GM19328 (cell line): Measurements from ENCODE around the gene IFT27.

ENCODE experiments used
- ATAC-seq: cut with Tn5 transposase; IDR thresholded peaks from one replicate; pipeline ENCODE4 v1.9.1; 2021; ENCODE audit warnings: mild to moderate bottlenecking, moderate library complexity; ENCODE audit not compliant: unreplicated experiment

The IFT27 gene

DNA sequence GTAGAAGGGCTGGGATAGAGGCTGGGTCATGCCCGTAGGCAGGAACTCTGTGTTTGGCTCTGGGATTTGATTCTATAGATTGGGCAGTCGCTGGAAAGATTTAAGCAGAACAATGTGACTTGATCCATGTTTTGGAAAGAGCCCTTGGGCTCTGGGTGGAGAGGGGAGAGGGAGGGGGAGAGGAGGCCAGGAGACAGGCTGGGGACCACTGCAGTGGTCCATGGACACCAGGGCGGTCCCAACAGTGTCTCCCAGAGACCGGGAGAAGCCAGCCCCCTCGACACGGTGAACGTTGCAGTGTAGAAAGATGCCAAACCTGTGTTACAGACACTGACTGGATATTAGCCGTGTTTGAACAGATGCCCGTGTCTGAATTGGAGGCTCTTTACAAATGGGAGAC is 21.5 kb upstream of the IFT27 start:
- no peak for ATAC-seq

DNA sequence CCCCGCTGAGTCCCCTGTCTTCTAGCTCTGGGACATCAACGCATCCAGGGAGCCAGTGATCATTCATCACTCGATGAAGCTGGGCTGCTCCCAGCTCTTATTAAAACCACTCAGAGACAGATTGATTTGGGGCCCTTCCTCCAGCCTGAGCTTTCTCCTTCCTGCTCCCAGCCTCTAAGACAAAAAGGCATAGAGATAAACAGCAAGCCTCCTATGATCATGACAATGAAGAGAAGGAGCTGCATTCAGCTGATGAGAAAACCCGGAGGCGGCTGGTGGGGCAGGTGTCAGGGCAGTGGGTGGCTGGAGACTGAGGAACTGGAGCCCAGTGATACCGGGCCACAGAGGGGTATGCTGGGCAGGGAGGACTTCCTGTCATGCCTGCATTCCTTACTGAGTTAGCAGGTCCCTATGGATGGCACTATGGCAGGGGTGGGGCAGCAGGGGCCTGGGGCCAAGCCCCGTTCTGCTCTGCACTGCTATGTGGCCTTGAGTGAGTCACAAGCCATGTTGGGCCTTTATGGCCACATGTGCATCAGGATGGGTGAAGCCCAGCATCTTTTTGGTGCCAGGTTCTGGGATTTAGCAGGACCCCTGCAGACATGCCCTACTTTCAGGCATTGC is 20.7 kb upstream of the IFT27 start:
- ATAC-seq = no peak

DNA sequence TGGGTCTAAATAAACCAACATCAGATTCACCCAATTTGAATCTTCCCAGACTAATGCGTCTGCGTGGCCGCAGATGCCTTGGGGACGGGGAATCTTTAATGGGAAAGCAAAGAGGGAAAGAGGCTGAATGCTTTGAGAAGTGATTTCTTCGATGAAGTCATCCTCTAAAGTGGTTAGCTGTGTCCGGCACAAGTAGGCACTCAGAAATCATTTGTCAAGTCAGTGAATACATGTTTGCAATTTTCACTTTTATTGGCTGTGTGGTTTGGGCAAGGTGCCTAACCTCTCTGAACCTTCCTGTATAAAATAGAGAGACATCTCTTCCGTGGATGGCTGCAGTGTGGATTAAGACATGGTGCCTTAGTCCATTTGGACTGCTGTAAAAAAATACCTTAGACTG is 19.7 kb upstream of the IFT27 start:
- no peak for ATAC-seq

GRCh38 chr22:36790648-36791047 is 14.7 kb upstream of the IFT27 start:
- no peak for ATAC-seq

DNA sequence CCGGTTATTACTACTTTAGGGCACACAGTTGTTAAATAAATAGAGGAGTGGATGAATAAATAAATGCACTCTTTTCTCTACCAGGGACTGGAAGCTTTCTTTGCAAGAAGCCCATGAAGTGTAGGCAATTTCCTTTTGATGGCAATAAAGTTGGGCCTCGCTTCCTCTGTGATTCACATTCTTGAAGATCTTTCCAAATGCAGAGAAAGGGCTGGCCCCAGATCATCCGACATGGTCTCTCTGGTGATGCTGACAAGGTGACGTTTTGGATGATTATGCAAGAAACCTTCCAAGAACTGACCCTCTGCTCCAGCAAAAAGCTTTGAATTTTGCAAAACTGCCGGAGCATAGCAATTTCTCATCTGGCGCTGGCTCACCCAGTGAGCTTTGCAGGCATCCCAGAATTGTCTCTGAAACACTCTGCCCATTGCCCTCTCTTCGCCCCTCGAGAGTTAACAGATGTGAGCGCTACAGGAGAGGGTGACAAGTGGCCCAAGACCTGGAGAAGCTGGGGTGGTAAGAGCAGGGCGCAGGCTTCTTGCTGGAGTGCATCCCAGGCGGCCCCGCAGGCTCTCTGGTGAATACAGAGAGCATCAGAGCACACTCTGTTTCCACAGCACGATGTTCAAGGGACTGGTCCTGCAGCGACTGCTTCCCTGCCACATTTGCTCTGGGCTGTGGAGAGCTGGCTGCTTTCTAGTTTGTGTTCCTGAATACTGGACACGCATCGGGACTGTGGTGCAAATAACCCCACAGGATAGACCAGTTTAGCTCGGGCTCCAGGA is 11.5 kb upstream of the IFT27 start:
- no peak for ATAC-seq

GRCh38 chr22:36783743-36784142 is 7.8 kb upstream of the IFT27 start:
- no peak for ATAC-seq

DNA sequence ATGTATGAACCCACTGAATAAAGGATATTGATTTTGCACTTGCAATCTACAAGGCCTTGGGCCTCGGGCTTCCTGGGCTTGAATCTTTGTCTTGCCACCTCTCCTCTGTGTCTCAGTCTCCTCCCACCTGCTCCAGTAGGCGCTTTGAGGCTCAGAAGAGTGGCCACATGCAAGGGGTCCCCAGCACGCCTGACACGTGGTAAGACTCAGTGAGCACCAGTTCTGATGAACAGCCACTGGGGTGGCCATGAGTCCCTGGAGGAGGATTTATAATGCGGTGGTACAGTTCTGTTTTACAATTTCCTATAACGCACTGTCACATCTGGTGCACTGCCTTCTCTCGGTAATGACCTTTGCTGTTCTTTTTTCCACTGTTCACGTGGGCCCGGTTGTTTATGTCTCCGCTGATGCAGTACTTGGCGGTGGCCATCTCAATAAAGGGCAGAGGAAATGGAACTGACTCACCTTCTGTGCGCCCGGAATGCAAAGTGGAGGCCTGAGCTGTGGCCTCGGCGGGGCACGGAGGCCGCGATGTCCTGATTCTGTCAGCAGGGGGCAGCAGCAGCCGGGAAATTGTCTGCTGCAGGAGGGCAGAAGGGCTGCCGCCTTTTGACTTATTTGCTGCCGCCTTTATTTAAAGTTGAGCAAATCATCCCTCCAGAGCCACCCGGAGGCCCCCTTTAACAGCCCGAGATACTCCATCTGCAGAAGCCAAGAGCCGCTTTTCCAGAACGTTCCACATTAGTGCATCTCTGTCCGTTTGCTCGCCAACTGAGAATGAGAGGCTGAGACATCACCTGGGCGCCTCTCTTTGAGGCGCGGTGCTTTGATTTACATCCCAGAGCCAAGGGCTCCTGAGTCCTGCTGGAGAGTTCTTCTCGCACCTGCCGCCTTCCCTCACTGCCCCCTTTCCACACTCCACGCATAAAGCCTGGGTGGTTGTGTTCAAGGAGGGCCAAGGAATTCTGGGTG is 6.0 kb upstream of the IFT27 start:
- ATAC-seq = peak; percentile 64

DNA sequence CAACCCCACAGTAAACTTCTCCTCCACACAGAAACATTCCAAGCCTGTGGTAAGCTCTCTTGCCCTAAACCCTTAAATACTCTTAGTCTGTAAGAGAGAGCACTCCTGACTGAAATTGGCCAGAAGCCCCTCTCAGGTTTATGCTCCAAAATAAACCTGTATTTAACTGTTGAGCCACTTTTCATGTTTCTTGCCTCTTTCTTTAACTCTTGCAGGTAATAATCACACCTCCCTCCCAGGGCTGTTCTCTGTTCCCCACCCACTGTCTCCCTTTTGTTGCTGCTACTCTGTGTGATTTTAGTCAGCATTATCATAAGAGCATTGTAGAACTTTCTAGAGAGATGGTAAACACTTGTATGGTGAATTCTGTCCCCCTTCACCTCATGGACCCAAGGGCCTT is 2.1 kb upstream of the IFT27 start:
- ATAC-seq = no peak

DNA sequence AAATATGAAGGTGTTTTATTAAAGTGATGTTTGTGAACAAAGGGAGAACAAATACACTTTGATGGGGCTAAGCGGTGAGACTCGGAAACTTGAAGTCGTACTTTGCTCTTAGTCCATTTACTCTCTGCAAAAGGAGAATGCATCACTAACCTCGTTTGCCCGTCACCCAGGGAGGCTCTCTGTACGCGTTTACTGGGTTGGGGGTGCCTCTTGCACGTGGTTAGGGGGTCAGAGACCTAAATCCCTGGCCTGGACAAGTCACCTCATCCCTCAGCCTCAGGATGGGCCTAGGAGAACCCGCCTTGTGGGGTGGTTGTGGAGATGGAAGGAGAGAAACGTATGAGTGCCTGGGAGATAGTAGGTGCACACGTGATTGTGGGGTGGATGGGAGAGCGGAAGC is 803 bp upstream of the IFT27 start:
- no peak for ATAC-seq

- peak; percentile 10 for ATAC-seq
Observed at GRCh38 chr22:36775586-36775963, 344 bp downstream of the IFT27 start.

DNA sequence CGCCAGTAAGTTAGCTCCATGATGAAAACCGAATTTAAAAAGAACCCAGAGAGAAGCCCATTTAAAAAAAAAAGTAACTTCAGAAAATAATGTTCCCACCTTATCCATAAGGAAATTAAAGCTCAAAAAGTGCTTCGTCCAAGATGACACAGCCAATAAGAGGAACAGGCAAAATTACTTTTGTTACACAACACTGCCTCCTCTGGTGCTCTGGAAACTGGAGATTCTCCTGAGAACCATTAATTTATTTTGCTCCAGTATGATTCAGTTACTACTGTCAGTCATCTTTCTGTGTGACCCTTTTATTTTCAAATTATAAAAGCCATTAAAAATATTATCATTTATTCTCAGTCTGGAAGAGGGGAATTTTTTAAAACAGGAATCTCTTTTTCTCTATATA is 2.0 kb downstream of the IFT27 start:
- ATAC-seq = no peak

DNA sequence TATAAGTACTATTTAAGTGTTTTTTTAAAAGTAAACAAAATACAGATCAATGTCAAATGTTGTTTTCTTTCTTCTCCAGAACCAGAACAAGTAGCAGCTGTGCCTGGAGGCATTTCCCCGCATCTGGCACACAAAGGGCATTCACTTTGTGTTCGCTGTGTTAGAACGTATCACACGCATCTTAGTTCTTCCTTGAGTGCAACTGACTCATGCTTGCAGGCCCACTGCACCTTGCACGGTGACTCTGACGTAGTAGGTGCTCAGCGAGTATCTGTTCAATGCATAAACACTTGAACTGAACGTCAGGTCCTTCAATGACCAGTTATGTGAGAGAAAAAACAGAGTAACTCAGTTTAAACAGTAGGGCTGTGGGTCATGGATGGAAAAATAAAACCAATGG is 3.5 kb downstream of the IFT27 start:
- no peak for ATAC-seq

DNA sequence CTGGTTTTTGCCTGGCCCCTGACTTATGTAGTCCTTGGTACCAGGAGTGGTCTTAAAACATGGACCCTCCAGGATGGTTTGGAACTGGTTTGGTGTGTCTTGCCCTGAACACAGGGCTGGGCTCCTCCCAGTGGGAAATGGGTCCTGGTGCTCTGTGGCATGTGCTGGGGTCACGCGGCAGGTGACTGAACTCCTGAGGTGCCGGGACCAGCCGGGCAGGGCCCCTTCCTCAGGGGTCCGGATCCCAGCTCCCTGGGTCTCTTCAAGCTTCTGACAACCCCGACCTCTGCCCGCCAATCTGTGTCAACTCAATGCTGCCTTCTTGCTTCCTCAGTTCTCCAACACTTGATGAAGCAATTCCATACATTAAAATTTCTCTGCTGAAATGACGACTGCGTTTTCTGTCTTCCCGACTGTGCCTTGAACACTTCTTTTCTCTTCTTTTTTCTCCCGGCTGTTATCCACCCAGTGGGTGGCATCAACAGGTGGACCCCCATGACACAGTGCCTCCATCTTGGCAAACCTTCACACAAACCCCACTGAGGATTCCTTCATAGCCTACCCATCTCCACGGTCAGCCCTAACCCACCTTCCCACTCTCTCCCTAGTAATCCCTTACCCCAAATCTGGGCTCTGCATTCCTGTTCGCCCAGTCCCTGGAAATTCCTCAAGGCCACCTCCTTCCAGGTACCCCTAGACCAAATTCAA is 4.4 kb downstream of the IFT27 start:
- ATAC-seq = no peak

DNA sequence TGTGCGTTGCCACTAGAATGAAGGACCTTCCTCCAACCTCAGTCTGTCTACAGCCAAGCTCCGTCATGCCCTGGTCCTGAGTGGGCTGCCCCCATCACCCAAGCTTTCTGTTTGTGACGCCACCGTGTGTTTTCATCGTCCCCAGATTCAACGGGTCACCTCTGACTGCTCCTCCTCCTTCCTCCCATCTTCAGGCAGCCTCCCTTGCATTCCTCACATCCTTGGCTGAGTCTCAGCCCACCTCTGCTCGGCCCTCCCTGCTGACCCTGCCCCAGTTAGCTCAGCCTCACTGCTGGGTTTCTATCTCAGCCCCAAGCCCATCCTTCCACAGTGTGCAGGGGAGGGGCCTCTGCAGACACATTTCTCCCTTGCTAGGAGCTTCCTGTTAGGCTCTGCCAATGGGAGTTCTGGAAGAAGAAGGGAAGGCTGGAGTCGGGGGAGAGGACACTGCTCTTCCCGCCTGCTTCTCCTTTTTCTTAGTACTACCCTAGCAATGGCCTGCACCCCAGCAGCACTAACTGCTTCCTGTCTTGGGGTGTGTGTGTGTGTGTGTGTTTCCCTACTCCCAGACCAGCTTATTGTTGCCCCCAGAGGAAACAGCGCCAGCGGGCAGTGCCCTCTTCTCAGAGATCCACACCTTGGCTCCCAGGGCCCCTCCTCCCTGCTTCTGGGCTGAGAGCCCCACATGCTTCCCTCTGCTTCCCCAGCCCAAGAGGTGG is 5.2 kb downstream of the IFT27 start:
- ATAC-seq = no peak

GRCh38 chr22:36769541-36770512 is 6.1 kb downstream of the IFT27 start:
- no peak for ATAC-seq

DNA sequence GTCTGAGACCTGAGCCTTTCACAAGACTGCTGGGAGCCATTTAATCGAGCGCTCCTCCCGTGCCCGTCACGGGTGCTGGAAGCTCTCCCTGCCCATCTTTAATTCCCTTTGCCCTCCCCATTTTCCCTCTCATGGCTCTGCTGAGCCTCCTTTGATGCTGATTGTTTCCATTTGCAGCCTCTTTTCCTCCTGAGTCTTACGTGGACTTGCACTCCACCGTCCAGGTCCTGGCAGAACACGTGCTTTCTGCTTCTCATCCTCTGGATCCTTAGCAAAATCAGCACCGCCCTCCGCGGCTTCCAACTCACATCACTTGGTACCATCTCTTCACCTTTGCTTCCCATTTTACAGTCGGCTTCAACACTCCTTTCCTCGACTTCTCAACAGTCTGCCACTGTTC is 7.3 kb downstream of the IFT27 start:
- no peak for ATAC-seq

- no peak for ATAC-seq
Observed at GRCh38 chr22:36768141-36768540, 7.8 kb downstream of the IFT27 start.

- ATAC-seq = no peak
Observed at GRCh38 chr22:36767035-36767775, 8.7 kb downstream of the IFT27 start.
